HepG2 (cell line): ENCODE measurements around the gene MAPK8. TPM values are rescaled to one million over a fixed set of nuclear protein-coding genes. Genes with fewer than 3 reads are reported as not detected.
A peak's percentile ranks its signal among the peaks of the same experiment; 100 is the strongest.
"Not testable (repeated sequence)": the region's sequence is repeated elsewhere in the genome, so short reads cannot be mapped to it uniquely, and the experiment has no call there.

Source experiments
- ATAC-seq: fragments of 200-7000 bp; cut with Tn5 transposase; 3 replicates; pipeline ENCODE4 v1.9.1; 2020; ENCODE audit warnings: mild to moderate bottlenecking, moderate library complexity
- BruUV-seq: library from RNA; stranded (reverse); fragments of 400-500 nt; replicated peaks from 2 replicates; lab custom pipeline; 2021; lab: Mats Ljungman, UMichigan
- CTCF ChIA-PET: fragments of 300-600 bp; formaldehyde crosslinking; extraction: SDS; loops from one replicate; lab custom pipeline; 2021; ENCODE audit warnings: low total read pairs, inconsistent platforms, low intra/inter-chr PET ratio; lab: Yijun Ruan, JAX
- POLR2A ChIA-PET: fragments of 350-600 bp; sonication (Branson Sonifier 250); formaldehyde crosslinking; loops from one replicate; lab custom pipeline; 2020; ENCODE audit warnings: antibody characterized with exemption, inconsistent platforms; lab: Yijun Ruan, JAX
- DNase-seq: peaks from one replicate; pipeline ENCODE4 v3.0.0-alpha.2; 2015; ENCODE audit warnings: low spot score
- FAIRE-seq: peaks from 3 replicates; lab custom pipeline; 2011; peaks lifted over from hg19 to GRCh38; lab: Jason Lieb, UNC
- H2AFZ ChIP-seq: one replicate; pipeline ENCODE4 v1.6.1; 2011; ENCODE audit warnings: low read length, inconsistent platforms
- H3K27ac ChIP-seq: fragments of 300-600 bp; 3 replicates; pipeline ENCODE4 v1.8.0; 2011; ENCODE audit warnings: mixed run types, mild to moderate bottlenecking, mixed read lengths, low read length, inconsistent platforms; ENCODE audit not compliant: insufficient read depth; ENCODE audit errors: extremely low read length
- H3K27me3 ChIP-seq, 2 experiments: fragments of 200-600 bp in 1 of 2; 2 replicates in 1 of 2; 3 replicates in 1 of 2; pipeline versions ENCODE4 v1.6.0 to v1.8.0; 2011; ENCODE audit warnings: low read length in 2 of 2, mild to moderate bottlenecking in 2 of 2, moderate library complexity in 2 of 2, inconsistent platforms in 1 of 2; ENCODE audit not compliant: insufficient read depth in 2 of 2, control insufficient read depth in 1 of 2
- H3K36me3 ChIP-seq, 2 experiments: fragments of 200-600 bp in 1 of 2; replicated peaks in 1 of 2; 2 replicates in 1 of 2; 3 replicates in 1 of 2; pipeline versions ENCODE4 v1.5.1 to v1.8.0; 2011; ENCODE audit warnings: low read length in 2 of 2, inconsistent platforms in 1 of 2; ENCODE audit not compliant: insufficient read depth in 2 of 2, control insufficient read depth in 1 of 2
- H3K4me1 ChIP-seq: 2 replicates; pipeline ENCODE4 v1.5.1; 2012; ENCODE audit warnings: low read length, inconsistent platforms; ENCODE audit not compliant: insufficient read depth
- H3K4me2 ChIP-seq: 2 replicates; pipeline ENCODE4 v1.6.0; 2011; ENCODE audit warnings: low read depth, low read length, inconsistent platforms
- H3K4me3 ChIP-seq, 3 experiments: fragments of 200-600 bp in 1 of 3; sonication (generic), shearing (Covaris generic) in 1 of 3; replicated peaks in 1 of 3; 2 replicates each; pipeline ENCODE4 v1.5.1; 2011 to 2016; ENCODE audit warnings: low read length in 3 of 3, inconsistent platforms in 2 of 3, low read depth in 2 of 3, mild to moderate bottlenecking in 2 of 3, control low read depth in 1 of 3, mixed read lengths in 1 of 3; ENCODE audit not compliant: insufficient read depth in 1 of 3
- H3K79me2 ChIP-seq: one replicate; pipeline ENCODE4 v1.6.1; 2011; ENCODE audit warnings: low read length, inconsistent platforms; ENCODE audit not compliant: insufficient read depth
- H3K9ac ChIP-seq: 2 replicates; pipeline ENCODE4 v1.6.0; 2011; ENCODE audit warnings: mild to moderate bottlenecking, low read depth, low read length, inconsistent platforms; ENCODE audit not compliant: insufficient read depth
- H3K9me3 ChIP-seq: 2 replicates; pipeline ENCODE4 v1.5.1; 2012; ENCODE audit warnings: mild to moderate bottlenecking, low read length
- H4K20me1 ChIP-seq: 2 replicates; pipeline ENCODE4 v1.6.0; 2011; ENCODE audit warnings: inconsistent platforms, mild to moderate bottlenecking, low read length, moderate library complexity; ENCODE audit not compliant: insufficient read depth
- HNRNPL ChIP-seq: fragments of 200-400 bp; formaldehyde crosslinking; IDR thresholded peaks from 2 replicates; pipeline ENCODE4 v1.6.1; 2017; ENCODE audit warnings: mild to moderate bottlenecking, low read depth, low read length
- MAFF ChIP-seq: IDR thresholded peaks from 2 replicates; pipeline ENCODE4 v1.6.1; 2011; ENCODE audit warnings: low read depth, low read length, improper control_type of control experiment
- MAFK ChIP-seq, 2 experiments: IDR thresholded peaks in 1 of 2; conservative IDR thresholded peaks in 1 of 2; 2 replicates each; pipeline ENCODE4 v1.6.1; 2011; ENCODE audit warnings: improper control_type of control experiment in 2 of 2, low read length in 2 of 2
- STAG1 ChIP-seq: sonication (generic); formaldehyde crosslinking; IDR thresholded peaks from 2 replicates; pipeline ENCODE4 v1.4.0; 2020; ENCODE audit warnings: missing genetic modification reagents
- WGBS: methylation state at CpG from one replicate; pipeline ENCODE4 v1.1.6; 2017; ENCODE audit warnings: low lambda C conversion rate; 5-methylcytosine and 5-hydroxymethylcytosine counted together
- in situ Hi-C: cut with HindIII; loops from 2 replicates; pipeline ENCODE4 v1.10.0; 2017; ENCODE audit warnings: low pct_unique_long_range_greater_than_20kb; ENCODE audit not compliant: extremely low pct_ligation_motif_present
- intact Hi-C: fragments of 100-400 bp; cut with micrococcal nuclease; formaldehyde crosslinking; loops from one replicate; pipeline ENCODE4 v1.10.0; 2022; ENCODE audit not compliant: unreplicated experiment
- polyA plus RNA-seq, 8 experiments: library from polyadenylated mRNA; depleted of rRNA in 3 of 8; stranded (reverse) in 7 of 8; unstranded in 1 of 8; fragments of >200 nt; fragmentation: Illumina TruSeq in 4 of 8; extraction: Trizol in 4 of 8; gene quantifications; 2 replicates each; pipeline versions ENCODE4 v1.2.1 to v1.2.3, GENCODE V29; 2011 to 2016; ENCODE audit warnings: low read depth in 4 of 8, missing spikeins in 1 of 8, mixed read lengths in 1 of 8; ENCODE audit not compliant: insufficient read depth in 1 of 8
- total RNA-seq, 5 experiments: library from RNA; depleted of rRNA; stranded (reverse); fragments of >200 nt; fragmentation: Illumina TruSeq; extraction: Trizol; gene quantifications; 2 replicates each; pipeline ENCODE4 v1.2.3, GENCODE V29; 2016; ENCODE audit warnings: low read depth in 1 of 5
- TF ChIP-seq, protein P1 (sequence below): sonication (generic); formaldehyde crosslinking; IDR thresholded peaks from 2 replicates; pipeline ENCODE4 v1.5.0; 2020; ENCODE audit warnings: mild to moderate bottlenecking, missing genetic modification reagents, moderate library complexity

Gene MAPK8
- total and polyA plus RNA-seq, 2 of the 13 experiments (the other 11 are each of a cell fraction or from before 2014, with no cell fraction given), result 41.6 to 47.3 TPM

DNA sequence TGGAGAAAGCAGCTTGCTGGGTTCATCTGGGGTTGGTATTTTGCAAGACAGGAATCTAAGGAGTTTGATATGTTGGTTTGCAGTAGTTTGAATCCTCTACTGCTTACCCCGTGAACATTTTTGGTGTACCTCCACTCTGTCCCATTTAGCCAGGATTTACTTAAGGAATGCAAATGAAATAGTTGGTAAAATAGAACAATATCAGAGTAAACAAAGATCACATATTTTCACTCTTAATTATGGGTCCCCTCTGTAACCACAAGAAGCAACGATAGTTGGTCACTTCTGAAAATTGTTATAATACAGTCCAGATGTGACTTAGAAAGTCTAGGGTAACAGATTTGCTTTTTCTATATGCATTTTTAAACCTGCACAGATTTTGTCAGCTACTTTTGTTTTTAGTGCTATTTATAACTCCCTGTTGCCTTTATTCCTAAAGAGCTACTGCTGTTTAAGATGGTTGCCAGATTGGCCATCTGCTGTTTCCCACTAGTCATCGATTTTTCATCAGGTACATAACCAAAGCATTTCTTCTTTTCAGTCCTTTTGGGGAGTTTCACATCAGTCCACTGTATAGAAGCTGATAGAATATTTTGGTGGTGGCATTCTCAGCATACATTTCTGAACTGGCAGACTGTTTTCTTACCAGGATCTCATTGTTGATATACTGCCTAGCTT is 37.6 kb downstream of the MAPK8 start:
- H3K4me2 ChIP-seq, result no peak overlapping the region
- ChIA-PET CTCF (no interaction called here), POLR2A (no interaction called here)
- H3K79me2 ChIP-seq, result no peaks in the 10 kb centered on the region
- ATAC-seq, result no peak
- no peak for DNase-seq
- H3K27me3 ChIP-seq, result no peaks in the 10 kb centered on the region
- H3K9me3 ChIP-seq, result no peaks in the 10 kb centered on the region
- TF ChIP-seq HNRNPL, result no peak
- TF ChIP-seq MAFF, result peak; percentile 56
- TF ChIP-seq MAFK (conservative IDR thresholded peaks at IDR 0.05 in 1 of 2, IDR thresholded peaks at IDR 0.05 in 1 of 2; ENCODE audit: low read length in 2 of 2), result peak in 1 of 2 experiments; percentile 60; a peak in 3 of 4 replicates
- in situ Hi-C loops, result no loop called here
- no TSS peak for BruUV-seq
- FAIRE-seq, result no peak
- H3K27ac ChIP-seq, result no peak overlapping the region
- 79% methylated on average over 3 of the region's 3 CpGs for WGBS
- no peak overlapping the region for H2AFZ ChIP-seq
- intact Hi-C loops, result no loop called here
- no peaks in the 10 kb centered on the region for H3K36me3 ChIP-seq
- H3K4me1 ChIP-seq, result no peaks in the 10 kb centered on the region
- no peaks in the 10 kb centered on the region for H4K20me1 ChIP-seq
- no peak overlapping the region for H3K4me3 ChIP-seq
- H3K9ac ChIP-seq, result no peak overlapping the region

DNA sequence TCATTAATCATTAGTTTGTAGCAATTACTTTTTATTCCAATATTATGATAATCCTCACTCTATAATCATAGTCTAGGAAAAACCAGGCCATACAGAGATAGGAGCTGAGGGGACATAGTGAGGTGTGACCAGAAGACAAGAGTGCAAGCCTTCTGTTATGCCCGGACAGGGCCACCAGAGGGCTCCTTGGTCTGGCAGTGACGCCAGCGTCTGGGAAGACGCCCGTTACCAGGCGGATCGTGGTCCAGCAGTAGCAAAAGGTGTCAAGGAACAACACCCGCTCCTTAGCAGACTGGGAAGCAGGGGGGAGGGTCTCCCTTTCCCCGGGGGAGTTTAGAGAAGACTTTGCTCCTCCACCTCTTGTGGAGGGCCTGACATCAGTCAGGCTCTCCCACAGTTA is 39.8 kb downstream of the MAPK8 start:
- in situ Hi-C loops, H3K9ac ChIP-seq, H3K4me3 ChIP-seq, H4K20me1 ChIP-seq, ATAC-seq, H2AFZ ChIP-seq, H3K4me1 ChIP-seq, CTCF ChIA-PET, H3K79me2 ChIP-seq, POLR2A ChIA-PET, H3K9me3 ChIP-seq, H3K27ac ChIP-seq, FAIRE-seq, H3K36me3 ChIP-seq, DNase-seq, BruUV-seq, H3K27me3 ChIP-seq, intact Hi-C loops, H3K4me2 ChIP-seq: not testable (repeated sequence)
- WGBS, result 81% methylated on average over 8 of the region's 9 CpGs
- TF ChIP-seq, protein P1, sequence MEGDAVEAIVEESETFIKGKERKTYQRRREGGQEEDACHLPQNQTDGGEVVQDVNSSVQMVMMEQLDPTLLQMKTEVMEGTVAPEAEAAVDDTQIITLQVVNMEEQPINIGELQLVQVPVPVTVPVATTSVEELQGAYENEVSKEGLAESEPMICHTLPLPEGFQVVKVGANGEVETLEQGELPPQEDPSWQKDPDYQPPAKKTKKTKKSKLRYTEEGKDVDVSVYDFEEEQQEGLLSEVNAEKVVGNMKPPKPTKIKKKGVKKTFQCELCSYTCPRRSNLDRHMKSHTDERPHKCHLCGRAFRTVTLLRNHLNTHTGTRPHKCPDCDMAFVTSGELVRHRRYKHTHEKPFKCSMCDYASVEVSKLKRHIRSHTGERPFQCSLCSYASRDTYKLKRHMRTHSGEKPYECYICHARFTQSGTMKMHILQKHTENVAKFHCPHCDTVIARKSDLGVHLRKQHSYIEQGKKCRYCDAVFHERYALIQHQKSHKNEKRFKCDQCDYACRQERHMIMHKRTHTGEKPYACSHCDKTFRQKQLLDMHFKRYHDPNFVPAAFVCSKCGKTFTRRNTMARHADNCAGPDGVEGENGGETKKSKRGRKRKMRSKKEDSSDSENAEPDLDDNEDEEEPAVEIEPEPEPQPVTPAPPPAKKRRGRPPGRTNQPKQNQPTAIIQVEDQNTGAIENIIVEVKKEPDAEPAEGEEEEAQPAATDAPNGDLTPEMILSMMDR, result peak; percentile 50
- TF ChIP-seq STAG1 (CRISPR knock-in tag), result peak; percentile 21; the same call in 1 of the 2 replicates

DNA sequence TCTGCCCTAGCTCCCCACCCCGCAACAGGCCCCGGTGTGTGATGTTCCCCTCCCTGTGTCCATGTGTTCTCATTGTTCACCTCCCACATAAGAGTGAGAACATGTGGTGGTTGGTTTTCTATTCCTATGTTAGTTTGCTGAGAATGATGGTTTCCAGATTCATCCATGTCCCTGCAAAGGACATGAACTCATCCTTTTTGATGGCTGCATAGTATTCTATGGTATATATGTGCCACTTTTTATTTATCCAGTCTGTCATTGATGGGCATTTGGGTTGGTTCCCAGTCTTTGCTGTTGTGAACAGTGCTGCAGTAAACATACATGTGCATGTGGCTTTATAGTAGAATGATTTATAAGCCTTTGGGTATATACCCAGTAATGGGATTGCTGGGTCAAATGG is 41.1 kb downstream of the MAPK8 start:
- H3K9ac ChIP-seq, H3K9me3 ChIP-seq, ATAC-seq, FAIRE-seq, H3K27ac ChIP-seq, H4K20me1 ChIP-seq, POLR2A ChIA-PET, in situ Hi-C loops, DNase-seq, H3K79me2 ChIP-seq, H2AFZ ChIP-seq, H3K36me3 ChIP-seq, intact Hi-C loops, H3K27me3 ChIP-seq, H3K4me3 ChIP-seq, CTCF ChIA-PET, H3K4me1 ChIP-seq, BruUV-seq, H3K4me2 ChIP-seq: not testable (repeated sequence)
- 97% methylated on average over 2 of the region's 2 CpGs for WGBS
